ENCODE measurements around the gene PWWP3B.

Gene PWWP3B

DNA sequence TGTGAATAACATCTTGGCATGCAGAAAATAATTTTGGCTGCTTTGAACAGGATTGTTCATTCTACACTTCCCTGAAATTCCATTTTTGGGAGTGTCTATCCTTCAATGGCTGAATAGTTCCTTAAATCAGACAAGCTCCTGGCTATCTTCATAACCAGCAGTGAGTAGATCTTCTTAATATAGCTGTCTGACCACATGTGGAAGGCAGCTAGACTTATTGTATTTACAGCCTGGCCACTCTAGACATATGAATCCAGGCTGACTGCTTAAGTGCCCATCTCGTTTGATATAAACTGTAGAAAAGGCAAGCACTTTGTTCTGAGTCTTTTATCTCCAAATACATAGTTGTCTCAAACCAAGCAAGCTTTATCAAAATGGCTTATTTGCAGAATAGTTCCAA lies 40.0 kb downstream of the PWWP3B start:
- Histone ChIP-seq H3K27ac (replicated peaks) (no peak overlapping the region), H3K4me3 (replicated peaks; ENCODE audit: insufficient read depth, low read length) (no peak overlapping the region), H3K27me3 (ENCODE audit: insufficient read depth, poor library complexity, severe bottlenecking) (no peaks in the 10 kb centered on the region)
- no peak for DNase-seq (ENCODE audit: low read depth in 1 of 2, low spot score in 1 of 2)
- TF ChIP-seq, protein P1, sequence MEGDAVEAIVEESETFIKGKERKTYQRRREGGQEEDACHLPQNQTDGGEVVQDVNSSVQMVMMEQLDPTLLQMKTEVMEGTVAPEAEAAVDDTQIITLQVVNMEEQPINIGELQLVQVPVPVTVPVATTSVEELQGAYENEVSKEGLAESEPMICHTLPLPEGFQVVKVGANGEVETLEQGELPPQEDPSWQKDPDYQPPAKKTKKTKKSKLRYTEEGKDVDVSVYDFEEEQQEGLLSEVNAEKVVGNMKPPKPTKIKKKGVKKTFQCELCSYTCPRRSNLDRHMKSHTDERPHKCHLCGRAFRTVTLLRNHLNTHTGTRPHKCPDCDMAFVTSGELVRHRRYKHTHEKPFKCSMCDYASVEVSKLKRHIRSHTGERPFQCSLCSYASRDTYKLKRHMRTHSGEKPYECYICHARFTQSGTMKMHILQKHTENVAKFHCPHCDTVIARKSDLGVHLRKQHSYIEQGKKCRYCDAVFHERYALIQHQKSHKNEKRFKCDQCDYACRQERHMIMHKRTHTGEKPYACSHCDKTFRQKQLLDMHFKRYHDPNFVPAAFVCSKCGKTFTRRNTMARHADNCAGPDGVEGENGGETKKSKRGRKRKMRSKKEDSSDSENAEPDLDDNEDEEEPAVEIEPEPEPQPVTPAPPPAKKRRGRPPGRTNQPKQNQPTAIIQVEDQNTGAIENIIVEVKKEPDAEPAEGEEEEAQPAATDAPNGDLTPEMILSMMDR (IDR thresholded peaks at IDR 0.05; ENCODE audit: insufficient read depth, low read length): no peak
- TF ChIP-seq POLR2AphosphoS5 (IDR thresholded peaks at IDR 0.05; ENCODE audit: low read depth) (no peak), GABPA (IDR thresholded peaks at IDR 0.05; ENCODE audit: low read depth) (no peak), SPI1 (IDR thresholded peaks at IDR 0.05; ENCODE audit: borderline replicate concordance, low read depth) (no peak)
- TF ChIP-seq, protein P2, sequence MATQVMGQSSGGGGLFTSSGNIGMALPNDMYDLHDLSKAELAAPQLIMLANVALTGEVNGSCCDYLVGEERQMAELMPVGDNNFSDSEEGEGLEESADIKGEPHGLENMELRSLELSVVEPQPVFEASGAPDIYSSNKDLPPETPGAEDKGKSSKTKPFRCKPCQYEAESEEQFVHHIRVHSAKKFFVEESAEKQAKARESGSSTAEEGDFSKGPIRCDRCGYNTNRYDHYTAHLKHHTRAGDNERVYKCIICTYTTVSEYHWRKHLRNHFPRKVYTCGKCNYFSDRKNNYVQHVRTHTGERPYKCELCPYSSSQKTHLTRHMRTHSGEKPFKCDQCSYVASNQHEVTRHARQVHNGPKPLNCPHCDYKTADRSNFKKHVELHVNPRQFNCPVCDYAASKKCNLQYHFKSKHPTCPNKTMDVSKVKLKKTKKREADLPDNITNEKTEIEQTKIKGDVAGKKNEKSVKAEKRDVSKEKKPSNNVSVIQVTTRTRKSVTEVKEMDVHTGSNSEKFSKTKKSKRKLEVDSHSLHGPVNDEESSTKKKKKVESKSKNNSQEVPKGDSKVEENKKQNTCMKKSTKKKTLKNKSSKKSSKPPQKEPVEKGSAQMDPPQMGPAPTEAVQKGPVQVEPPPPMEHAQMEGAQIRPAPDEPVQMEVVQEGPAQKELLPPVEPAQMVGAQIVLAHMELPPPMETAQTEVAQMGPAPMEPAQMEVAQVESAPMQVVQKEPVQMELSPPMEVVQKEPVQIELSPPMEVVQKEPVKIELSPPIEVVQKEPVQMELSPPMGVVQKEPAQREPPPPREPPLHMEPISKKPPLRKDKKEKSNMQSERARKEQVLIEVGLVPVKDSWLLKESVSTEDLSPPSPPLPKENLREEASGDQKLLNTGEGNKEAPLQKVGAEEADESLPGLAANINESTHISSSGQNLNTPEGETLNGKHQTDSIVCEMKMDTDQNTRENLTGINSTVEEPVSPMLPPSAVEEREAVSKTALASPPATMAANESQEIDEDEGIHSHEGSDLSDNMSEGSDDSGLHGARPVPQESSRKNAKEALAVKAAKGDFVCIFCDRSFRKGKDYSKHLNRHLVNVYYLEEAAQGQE (IDR thresholded peaks at IDR 0.05; ENCODE audit: insufficient replicate concordance, low read depth): no peak

Measured in HL-60 (cell line).